GM12891 (cell line): ENCODE measurements around the gene KRT81.
A peak's percentile ranks its signal among the peaks of the same experiment; 100 is the strongest.

Experiments
- DNase-seq: peaks from one replicate; pipeline ENCODE4 v3.0.0; 2011; ENCODE audit warnings: low spot score; ENCODE audit not compliant: insufficient read length
- FAIRE-seq: peaks from 2 replicates; lab custom pipeline; 2011; peaks lifted over from hg19 to GRCh38; lab: Jason Lieb, UNC
- PAX5 ChIP-seq: IDR thresholded peaks from 2 replicates; pipeline ENCODE4 v1.6.1; 2011; ENCODE audit warnings: low read length, moderate library complexity, mild to moderate bottlenecking; ENCODE audit not compliant: insufficient read depth, severe bottlenecking
- POLR2A ChIP-seq: IDR thresholded peaks from 2 replicates; pipeline ENCODE4 v1.6.1; 2011; ENCODE audit warnings: low read depth, low read length, control low read depth
- POLR2AphosphoS5 ChIP-seq: IDR thresholded peaks from 2 replicates; pipeline ENCODE4 v1.6.1; 2011; ENCODE audit warnings: low read depth, low read length, control low read depth
- POU2F2 ChIP-seq: IDR thresholded peaks from 2 replicates; pipeline ENCODE4 v1.6.1; 2011; ENCODE audit warnings: low read depth, mild to moderate bottlenecking, control low read depth, low read length, moderate library complexity
- SPI1 ChIP-seq: IDR thresholded peaks from 2 replicates; pipeline ENCODE4 v1.6.1; 2011; ENCODE audit warnings: low read depth, low read length, control low read depth
- TAF1 ChIP-seq: IDR thresholded peaks from 2 replicates; pipeline ENCODE4 v1.6.1; 2011; ENCODE audit warnings: low read depth, low read length, control low read depth

The KRT81 gene

DNA sequence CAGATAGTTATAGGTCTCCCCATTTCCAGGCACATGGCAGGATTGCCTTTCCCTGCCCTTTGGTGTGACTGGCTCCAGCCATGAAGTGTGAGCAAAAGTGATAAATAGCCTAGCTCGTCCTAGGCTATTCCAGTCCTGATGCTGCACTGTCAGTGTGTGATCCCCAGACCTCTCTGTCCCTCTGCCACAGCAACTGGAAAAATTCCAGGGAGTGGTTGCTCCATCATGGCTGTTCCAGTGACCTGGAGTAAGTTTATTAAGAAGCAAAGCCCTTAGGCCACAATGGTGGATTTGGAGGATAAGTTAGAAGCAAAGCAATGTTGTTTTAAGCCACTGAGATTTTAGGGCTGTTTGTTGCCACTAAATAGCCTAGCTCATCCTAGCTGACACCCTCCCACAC lies 39.7 kb upstream of the KRT81 start:
- TF ChIP-seq POU2F2 (no peak), PAX5 (no peak), POLR2A (no peak), TAF1 (no peak), SPI1 (no peak), POLR2AphosphoS5 (no peak)
- FAIRE-seq (no peak), DNase-seq (no peak)

DNA sequence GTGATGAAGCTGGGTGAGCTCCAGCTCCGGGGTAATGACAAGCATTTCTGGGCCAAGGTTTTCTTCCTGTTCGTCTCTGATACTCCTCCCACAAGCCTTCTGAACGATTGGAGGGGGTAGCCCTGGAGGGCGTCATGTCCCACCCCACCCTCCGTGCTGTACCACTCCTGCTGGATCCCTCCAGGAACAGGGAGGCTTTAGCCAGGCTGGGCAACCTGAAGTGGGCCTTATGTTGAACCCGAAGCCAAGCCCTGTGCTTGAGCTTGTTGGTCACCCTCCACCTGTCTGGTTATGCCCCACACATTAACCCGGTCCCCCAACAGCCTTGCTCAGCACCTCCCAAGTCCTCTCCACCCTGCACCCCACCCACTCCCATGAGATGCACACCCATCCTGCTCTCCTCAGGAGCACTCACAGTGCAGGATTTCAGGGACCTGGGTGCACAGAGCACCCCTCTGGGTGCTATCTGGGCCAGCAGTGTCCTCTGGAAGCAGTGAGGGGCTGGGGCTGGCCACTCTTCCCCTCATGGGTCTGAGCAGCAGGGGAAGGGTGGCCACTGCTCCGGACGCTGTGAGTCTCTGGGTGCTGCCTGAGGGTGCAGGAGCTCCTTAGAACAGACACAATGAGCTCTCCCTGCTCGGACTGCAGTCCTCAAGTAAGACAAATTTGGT lies 36.6 kb upstream of the KRT81 start:
- FAIRE-seq (no peak), DNase-seq (no peak)
- TF ChIP-seq POU2F2 (no peak), SPI1 (no peak), TAF1 (no peak), PAX5 (no peak), POLR2AphosphoS5 (no peak), POLR2A (no peak)

DNA sequence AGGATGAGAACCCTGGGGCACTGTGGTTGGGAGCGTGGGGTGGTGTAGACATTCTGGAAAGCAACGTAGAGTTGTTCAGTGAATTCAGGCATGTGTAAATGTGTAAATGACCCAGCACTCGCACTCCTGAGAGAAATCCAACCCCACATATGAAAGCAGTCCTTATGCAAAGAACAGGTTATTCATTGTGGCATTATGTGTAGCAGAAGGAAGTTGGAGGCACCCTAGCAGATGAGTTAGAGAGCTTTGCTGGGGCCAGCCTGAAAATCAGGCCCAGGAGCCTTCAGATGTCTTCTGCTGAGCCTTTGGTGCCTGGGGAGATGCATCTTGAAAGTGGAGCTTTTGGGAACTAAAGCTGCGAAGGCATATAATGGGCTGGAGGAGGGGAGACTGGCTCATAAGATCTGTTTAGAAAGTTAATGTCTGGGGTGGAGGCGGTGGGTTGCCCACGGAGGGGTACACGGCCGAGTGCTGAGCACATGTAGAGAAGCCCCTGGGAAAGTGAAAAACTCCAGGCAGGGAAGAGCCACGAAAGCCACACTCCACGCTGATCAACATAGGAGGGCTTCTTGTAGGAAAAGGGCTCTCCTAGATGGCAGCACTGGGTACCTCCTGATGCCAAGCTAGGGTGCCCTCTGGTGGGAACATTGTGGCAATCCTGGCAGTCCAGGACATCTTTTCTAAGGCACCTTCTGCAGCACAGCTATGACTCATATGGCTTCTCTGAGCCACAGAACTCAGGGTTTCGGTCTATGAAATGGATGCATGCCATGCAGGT lies 35.9 kb upstream of the KRT81 start:
- DNase-seq (peak; percentile 69), FAIRE-seq (peak; percentile 96)
- TF ChIP-seq SPI1 (no peak), POLR2AphosphoS5 (no peak), PAX5 (no peak), POU2F2 (no peak), POLR2A (no peak), TAF1 (no peak)

DNA sequence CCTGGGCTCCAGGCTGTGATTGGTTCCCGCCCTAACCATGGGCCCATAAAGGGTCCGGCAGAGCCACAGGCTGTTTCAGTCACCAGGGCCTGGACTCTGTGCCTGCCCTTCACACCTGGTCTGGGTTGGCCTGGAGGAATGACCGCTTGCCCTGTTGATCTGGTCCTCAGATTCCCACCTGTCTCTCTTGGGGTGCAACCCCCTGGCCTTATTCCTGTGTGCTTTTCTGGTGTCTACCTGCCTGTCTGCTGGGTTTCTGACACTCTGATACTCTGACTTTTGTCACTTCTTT lies 32.8 kb upstream of the KRT81 start:
- FAIRE-seq (no peak), DNase-seq (no peak)
- TF ChIP-seq PAX5 (no peak), POU2F2 (no peak), SPI1 (no peak), POLR2A (no peak), TAF1 (no peak)

DNA sequence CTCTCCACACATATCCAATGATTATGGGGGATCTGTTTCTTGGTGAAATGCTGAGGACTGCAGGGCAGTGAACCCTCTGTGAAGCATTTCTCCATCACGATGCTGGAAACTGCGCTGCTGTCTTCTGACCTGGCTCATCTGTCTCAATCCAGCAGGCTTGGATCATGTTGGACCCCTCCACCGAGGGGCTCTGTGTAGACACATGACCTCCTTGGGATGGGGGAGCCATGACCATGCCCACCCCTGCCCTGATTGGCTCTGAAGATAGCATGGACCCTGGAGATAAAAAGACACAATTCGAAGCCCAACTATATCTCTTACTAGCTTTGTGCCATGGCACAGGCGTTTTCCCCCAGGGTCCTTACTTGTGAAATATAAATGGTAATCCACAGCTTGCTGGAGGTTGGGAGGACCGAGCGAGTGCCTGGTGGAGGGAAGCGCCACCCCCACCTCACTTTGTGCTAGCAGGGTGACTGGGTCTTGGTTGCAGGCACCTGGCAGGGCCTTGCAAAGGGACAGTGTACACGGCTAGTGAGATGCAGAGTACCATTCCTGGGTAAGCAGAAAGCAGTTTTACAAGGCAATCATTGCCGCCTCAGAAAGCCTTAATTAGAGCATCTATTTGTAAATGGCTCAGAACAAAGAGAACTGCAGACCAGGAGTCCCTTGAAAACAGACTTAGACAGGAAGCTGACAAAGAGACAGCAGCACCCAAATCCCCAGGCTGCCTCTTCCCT lies 32.2 kb upstream of the KRT81 start:
- no peak for FAIRE-seq
- TF ChIP-seq TAF1 = no peak
- no peak for TF ChIP-seq PAX5
- no peak for TF ChIP-seq POU2F2
- no peak for DNase-seq

DNA sequence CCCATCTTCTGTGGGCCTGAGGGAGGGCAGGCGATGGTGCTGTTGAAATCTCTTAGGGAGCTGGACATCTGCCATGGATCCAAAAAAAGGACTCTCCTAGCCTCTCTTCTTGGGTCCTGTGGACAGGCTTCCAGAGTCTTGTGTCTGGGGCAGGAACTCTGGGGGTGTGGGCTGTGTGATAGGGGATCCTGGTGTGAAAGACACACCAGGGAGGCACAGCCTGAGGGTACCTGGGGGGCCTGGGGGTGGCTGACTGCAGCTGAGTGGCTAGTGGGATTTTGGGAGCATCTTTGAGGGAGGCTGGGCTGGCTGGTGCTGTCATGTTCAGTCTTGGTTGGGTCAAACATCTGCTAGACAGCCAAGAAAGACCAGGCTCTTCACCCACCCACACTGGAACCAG lies 31.7 kb upstream of the KRT81 start:
- no peak for TF ChIP-seq POU2F2
- TF ChIP-seq TAF1 = no peak
- no peak for TF ChIP-seq PAX5
- TF ChIP-seq SPI1 = no peak
- TF ChIP-seq POLR2AphosphoS5 = no peak
- no peak for TF ChIP-seq POLR2A
- DNase-seq (no peak), FAIRE-seq (no peak)

DNA sequence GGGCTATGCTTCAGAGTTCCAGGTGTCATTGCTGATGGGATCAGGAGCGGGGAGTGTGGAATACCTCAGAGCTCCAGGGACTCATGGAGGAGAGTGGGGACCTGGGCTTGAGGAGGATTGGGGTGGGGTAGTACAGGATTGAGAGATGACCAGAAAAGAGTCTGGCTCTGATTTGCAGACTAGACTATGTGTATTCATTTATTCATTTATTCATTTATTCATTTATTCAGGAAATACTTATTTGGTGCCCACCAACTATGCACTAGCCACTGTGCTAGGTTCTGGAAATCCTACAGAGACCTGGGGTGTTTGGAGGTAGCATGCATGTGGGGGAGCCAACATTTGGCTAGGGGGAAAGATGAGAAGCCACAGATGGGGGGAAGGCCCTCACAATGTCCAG lies 30.7 kb upstream of the KRT81 start:
- TF ChIP-seq TAF1 (no peak), POU2F2 (no peak), PAX5 (no peak), SPI1 (no peak), POLR2AphosphoS5 (no peak), POLR2A (no peak)
- FAIRE-seq (no peak), DNase-seq (no peak)

DNA sequence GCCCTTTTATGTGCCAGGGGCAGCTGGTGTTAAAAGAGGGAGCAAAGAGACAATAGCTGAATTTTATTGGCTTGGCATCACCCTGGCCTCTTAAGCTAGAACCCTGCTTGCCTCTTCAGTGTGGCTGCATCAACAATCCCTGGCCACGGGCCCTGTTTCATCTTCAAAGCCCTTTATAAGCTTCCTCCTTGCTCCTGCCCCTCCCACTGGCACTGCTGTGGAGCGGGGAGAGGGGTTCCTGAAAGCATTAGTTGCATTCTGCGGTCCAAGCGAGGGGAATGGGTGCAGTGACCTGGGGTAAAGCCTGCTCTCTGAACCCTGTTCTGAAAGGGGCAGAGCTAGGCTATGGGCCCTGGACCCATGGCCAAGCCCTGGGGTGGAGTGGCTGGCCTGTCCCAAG lies 30.1 kb upstream of the KRT81 start:
- FAIRE-seq = no peak
- TF ChIP-seq POLR2AphosphoS5 = no peak
- no peak for TF ChIP-seq PAX5
- no peak for TF ChIP-seq TAF1
- TF ChIP-seq POLR2A = no peak
- TF ChIP-seq POU2F2 = no peak
- no peak for TF ChIP-seq SPI1
- no peak for DNase-seq

DNA sequence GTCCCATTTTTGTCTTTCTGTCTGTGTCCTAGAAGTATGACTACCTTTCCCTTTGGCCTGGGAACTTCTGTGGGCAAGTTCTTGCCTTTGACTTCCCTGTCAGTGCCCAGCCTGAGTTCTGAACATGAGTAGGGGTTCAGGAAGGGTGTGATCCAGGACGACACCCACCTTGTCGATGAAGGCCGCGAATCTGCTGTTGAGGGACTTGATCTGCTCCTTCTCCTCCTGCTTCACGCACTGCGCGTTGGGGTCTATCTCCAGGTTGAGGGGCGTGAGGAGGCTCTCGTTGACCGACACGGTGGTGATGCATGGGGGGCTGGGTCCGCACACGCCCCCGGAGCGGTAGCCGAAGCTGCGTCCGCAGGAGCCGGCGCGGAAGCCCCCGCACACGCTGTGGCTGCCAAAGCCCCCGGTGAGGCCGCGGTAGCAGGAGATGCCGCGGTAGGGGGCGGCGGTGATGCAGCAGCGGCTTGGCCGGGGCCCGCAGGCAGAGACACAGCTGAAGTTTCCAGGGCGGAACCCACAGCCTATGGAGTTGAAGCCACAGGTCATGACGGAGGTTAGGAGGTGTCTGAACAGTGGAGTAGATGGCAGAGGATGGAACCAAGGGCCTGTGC lies 29.6 kb upstream of the KRT81 start, which contains the start of gene KRT83:
Gene KRT83 (minus strand): TSS at position 615 of the 617 bp plus-strand sequence. CDS start 63 bp downstream, at position 552.
- TF ChIP-seq PAX5 (no peak), TAF1 (no peak), POU2F2 (no peak), SPI1 (no peak), POLR2AphosphoS5 (no peak), POLR2A (no peak)
- no peak for DNase-seq
- FAIRE-seq = no peak
